Hepatocyte (in vitro differentiated cells): ENCODE measurements around the gene TLN1. TPM values are rescaled to one million over a fixed set of nuclear protein-coding genes. Genes with fewer than 3 reads are reported as not detected.

Experiments used
- DNase-seq: peaks from one replicate; pipeline ENCODE4 v3.0.0-alpha.2; 2016; ENCODE audit warnings: low spot score
- H2AFZ ChIP-seq: fragments of 200-600 bp; sonication (generic); 2 replicates; pipeline ENCODE4 v1.6.0; 2016; ENCODE audit warnings: antibody characterized with exemption, mild to moderate bottlenecking
- H3K27ac ChIP-seq: fragments of 200-600 bp; sonication (generic); 2 replicates; pipeline ENCODE4 v1.5.1; 2016; ENCODE audit warnings: mild to moderate bottlenecking
- H3K27me3 ChIP-seq: fragments of 200-600 bp; sonication (generic); 2 replicates; pipeline ENCODE4 v1.6.1; 2016
- H3K36me3 ChIP-seq: fragments of 200-600 bp; sonication (generic); replicated peaks from 2 replicates; pipeline ENCODE4 v1.5.1; 2016; ENCODE audit warnings: low read depth; ENCODE audit not compliant: insufficient read depth
- H3K4me1 ChIP-seq: fragments of 200-600 bp; sonication (generic); 2 replicates; pipeline ENCODE4 v1.5.1; 2016; ENCODE audit warnings: mild to moderate bottlenecking, moderate library complexity; ENCODE audit not compliant: insufficient read depth
- H3K4me2 ChIP-seq: fragments of 200-600 bp; sonication (generic); 2 replicates; pipeline ENCODE4 v1.6.0; 2016
- H3K4me3 ChIP-seq: fragments of 200-600 bp; sonication (generic); 2 replicates; pipeline ENCODE4 v1.5.1; 2016; ENCODE audit warnings: mild to moderate bottlenecking
- H3K79me2 ChIP-seq: fragments of 200-600 bp; sonication (generic); 2 replicates; pipeline ENCODE4 v1.6.0; 2017; ENCODE audit warnings: mild to moderate bottlenecking
- H3K9me2 ChIP-seq: fragments of 200-600 bp; sonication (generic); replicated peaks from 2 replicates; pipeline ENCODE4 v1.6.0; 2017; ENCODE audit warnings: mild to moderate bottlenecking; ENCODE audit not compliant: insufficient read depth
- H3K9me3 ChIP-seq: fragments of 200-600 bp; sonication (generic); 2 replicates; pipeline ENCODE4 v1.5.1; 2016; ENCODE audit warnings: low read depth, mild to moderate bottlenecking
- H4K20me1 ChIP-seq: fragments of 200-600 bp; sonication (generic); 2 replicates; pipeline ENCODE4 v1.6.0; 2016; ENCODE audit warnings: mild to moderate bottlenecking; ENCODE audit not compliant: insufficient read depth, poor library complexity, severe bottlenecking
- EZH2 ChIP-seq: fragments of 200-600 bp; sonication (generic); IDR thresholded peaks from 2 replicates; pipeline ENCODE4 v1.6.1; 2016; ENCODE audit warnings: antibody characterized with exemption, mild to moderate bottlenecking, borderline replicate concordance
- EZH2phosphoT487 ChIP-seq: fragments of 200-600 bp; sonication (generic); IDR thresholded peaks from one replicate; pipeline ENCODE4 v1.6.1; 2018; ENCODE audit warnings: antibody characterized with exemption, mild to moderate bottlenecking, low read depth, moderate library complexity; ENCODE audit not compliant: unreplicated experiment, severe bottlenecking
- WGBS: methylation state at CpG from one replicate; pipeline ENCODE4 v1.1.6; 2016; ENCODE audit warnings: low lambda C conversion rate; ENCODE audit errors: missing lambda C conversion rate; 5-methylcytosine and 5-hydroxymethylcytosine counted together
- polyA plus RNA-seq: library from polyadenylated mRNA; unstranded; fragments of >200 nt; fragmentation: Nextera tagmentation; extraction: Ambion mirVana; gene quantifications from 2 replicates; pipeline ENCODE4 v1.2.1, GENCODE V29; 2016
- total RNA-seq: library from RNA; depleted of rRNA; stranded (reverse); fragments of >200 nt; gene quantifications from 2 replicates; pipeline ENCODE4 v1.2.3, GENCODE V29; 2014
- TF ChIP-seq, protein P1 (sequence below): fragments of 200-600 bp; sonication (generic); IDR thresholded peaks from 2 replicates; pipeline ENCODE4 v1.5.1; 2016; ENCODE audit warnings: antibody characterized with exemption, mild to moderate bottlenecking; ENCODE audit not compliant: poor library complexity

The TLN1 gene
- total and polyA plus RNA-seq, 2 experiments from 2014 or later: 70.5 to 113 TPM

DNA sequence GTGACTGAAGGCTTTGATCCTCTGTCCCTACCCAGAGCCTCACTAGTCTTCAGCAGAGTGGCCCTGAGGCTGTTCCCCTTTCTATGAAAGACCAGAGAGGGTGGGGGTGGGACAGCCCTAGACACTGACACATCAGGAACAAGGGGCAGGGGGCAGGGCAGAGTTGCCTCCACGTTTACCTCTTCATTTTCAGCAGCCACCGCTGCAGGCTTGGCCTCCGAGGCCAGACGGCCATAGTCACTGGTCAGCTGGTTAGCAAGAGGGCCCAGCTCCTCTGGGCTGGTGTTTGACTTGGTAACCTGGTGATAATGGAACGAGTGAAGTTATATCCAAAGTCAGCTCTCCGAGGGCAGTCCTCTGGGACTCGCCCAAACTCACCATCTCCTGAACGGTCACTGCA lies 26.6 kb downstream of the TLN1 start:
- WGBS: 87% methylated on average over 8 of the region's 8 CpGs
- H3K79me2 ChIP-seq: no peaks in the 10 kb centered on the region
- TF ChIP-seq, protein P1, sequence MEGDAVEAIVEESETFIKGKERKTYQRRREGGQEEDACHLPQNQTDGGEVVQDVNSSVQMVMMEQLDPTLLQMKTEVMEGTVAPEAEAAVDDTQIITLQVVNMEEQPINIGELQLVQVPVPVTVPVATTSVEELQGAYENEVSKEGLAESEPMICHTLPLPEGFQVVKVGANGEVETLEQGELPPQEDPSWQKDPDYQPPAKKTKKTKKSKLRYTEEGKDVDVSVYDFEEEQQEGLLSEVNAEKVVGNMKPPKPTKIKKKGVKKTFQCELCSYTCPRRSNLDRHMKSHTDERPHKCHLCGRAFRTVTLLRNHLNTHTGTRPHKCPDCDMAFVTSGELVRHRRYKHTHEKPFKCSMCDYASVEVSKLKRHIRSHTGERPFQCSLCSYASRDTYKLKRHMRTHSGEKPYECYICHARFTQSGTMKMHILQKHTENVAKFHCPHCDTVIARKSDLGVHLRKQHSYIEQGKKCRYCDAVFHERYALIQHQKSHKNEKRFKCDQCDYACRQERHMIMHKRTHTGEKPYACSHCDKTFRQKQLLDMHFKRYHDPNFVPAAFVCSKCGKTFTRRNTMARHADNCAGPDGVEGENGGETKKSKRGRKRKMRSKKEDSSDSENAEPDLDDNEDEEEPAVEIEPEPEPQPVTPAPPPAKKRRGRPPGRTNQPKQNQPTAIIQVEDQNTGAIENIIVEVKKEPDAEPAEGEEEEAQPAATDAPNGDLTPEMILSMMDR: no peak
- TF ChIP-seq EZH2phosphoT487 (no peak), EZH2 (no peak)
- H2AFZ ChIP-seq: no peak overlapping the region
- no peak overlapping the region for H3K4me2 ChIP-seq
- no peaks in the 10 kb centered on the region for H3K9me3 ChIP-seq
- no peaks in the 10 kb centered on the region for H3K4me1 ChIP-seq
- H4K20me1 ChIP-seq: no peaks in the 10 kb centered on the region
- H3K36me3 ChIP-seq: peaks cover 4% of the 10 kb centered on the region
- H3K27ac ChIP-seq: no peak overlapping the region
- no peak overlapping the region for H3K4me3 ChIP-seq
- no peak for DNase-seq
- H3K27me3 ChIP-seq: no peaks in the 10 kb centered on the region
- H3K9me2 ChIP-seq: no peaks in the 10 kb centered on the region

DNA sequence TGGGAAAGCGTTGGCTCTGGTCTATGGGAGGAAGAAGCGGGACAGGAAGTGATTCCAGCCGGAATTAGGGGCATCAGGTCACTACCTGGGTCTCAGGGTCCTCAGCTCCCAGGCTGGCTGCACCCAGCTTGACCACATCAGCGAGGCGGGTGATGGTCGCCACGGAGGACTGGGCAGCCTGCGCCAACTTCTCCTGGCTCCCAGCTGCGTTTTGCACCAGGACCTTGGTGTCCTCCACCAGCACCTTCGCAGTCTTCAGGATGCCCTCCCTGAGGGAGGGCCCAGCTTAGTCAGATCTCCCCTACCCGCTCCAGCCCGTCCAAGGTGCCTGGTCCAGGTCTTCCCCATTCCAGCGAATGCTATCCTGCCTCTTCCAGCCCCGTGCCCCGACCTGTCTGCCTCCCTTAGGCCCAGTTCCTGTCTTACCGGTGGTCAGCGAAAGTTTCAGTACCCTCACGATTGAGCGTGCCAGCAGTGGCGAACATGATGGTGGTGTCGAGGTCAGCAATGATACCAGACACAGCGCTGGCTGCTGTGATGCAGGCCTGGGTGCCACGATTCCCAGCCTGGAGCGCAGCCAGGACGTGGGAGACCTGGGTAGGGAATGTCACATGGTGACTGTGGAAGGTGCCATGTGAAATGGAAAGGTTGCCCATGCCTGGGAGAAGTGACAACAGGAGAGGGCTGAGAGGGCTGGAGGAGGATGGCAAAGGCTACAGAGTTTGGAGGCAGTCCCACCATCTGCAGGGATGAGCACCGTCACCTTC lies 27.9 kb downstream of the TLN1 start:
- no peaks in the 10 kb centered on the region for H4K20me1 ChIP-seq
- H3K79me2 ChIP-seq: no peaks in the 10 kb centered on the region
- no peak for DNase-seq
- no peak overlapping the region for H3K27ac ChIP-seq
- H2AFZ ChIP-seq: no peak overlapping the region
- 97% methylated on average over 26 of the region's 26 CpGs for WGBS
- peaks cover 4% of the 10 kb centered on the region for H3K36me3 ChIP-seq
- no peak overlapping the region for H3K4me2 ChIP-seq
- H3K27me3 ChIP-seq: no peaks in the 10 kb centered on the region
- H3K9me2 ChIP-seq: no peaks in the 10 kb centered on the region
- H3K4me3 ChIP-seq: no peak overlapping the region
- TF ChIP-seq EZH2phosphoT487 (no peak), EZH2 (no peak)
- TF ChIP-seq, protein P1: no peak
- no peaks in the 10 kb centered on the region for H3K4me1 ChIP-seq
- no peaks in the 10 kb centered on the region for H3K9me3 ChIP-seq

DNA sequence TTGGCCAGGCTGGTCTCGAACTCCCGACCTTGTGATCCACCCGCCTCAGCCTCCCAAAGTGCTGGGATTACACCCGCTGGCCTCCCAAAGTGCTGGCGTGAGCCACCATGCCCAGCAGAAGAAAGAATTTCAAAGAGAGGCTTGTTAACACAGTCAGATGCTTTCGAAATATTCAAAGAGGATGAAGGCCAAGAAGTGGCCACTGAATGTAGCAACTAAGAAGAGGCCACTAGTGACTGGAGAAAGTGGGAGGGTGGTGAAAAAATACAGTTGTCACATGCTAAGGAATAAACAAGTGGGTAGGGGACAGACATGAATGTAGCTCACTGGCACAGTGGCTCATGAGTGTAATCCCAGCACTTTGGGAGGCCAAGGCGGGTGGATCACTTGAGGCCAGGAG lies 29.3 kb downstream of the TLN1 start:
- Histone ChIP-seq H3K36me3 (no peaks in the 10 kb centered on the region), H3K4me1 (no peaks in the 10 kb centered on the region), H3K79me2 (no peaks in the 10 kb centered on the region), H3K4me3 (no peak overlapping the region), H3K27ac (no peak overlapping the region), H3K27me3 (no peaks in the 10 kb centered on the region), H2AFZ (no peak overlapping the region), H3K9me3 (no peaks in the 10 kb centered on the region), H3K4me2 (no peak overlapping the region), H3K9me2 (no peaks in the 10 kb centered on the region), H4K20me1 (no peaks in the 10 kb centered on the region)
- no peak for DNase-seq
- TF ChIP-seq EZH2: no peak
- TF ChIP-seq, protein P1: no peak
- 97% methylated on average over 7 of the region's 7 CpGs for WGBS
